ENCODE results near the gene INSIG1. TPM values are rescaled to one million over a fixed set of nuclear protein-coding genes. Genes with fewer than 3 reads are reported as not detected.

INSIG1 gene
- total and polyA plus RNA-seq, 2 donors (not counting 3 experiments of a cell fraction or from before 2014, with no cell fraction given): 79.3 to 102 TPM

DNA sequence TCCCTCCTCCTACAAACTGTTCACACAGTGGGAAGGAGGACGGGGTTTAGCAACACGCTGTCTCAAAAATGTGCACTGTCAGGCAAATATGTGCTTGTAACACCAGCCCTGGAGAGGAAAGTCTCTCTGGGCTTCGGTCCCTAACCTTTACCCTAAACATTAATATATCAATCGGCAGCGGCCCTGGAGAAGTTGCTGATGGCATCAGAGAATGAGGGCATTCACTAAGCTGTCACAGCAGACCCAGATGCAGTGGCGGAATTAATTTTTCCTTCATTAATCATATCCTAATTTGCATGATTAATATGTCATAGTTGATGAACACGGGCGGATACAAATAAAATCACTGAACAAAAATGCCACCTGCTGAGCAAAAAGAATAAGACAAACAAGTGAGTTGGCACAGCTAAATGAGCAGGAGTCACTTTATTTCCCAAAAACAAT is 45.2 kb upstream of the INSIG1 start:
- TF ChIP-seq EZH2 (IDR thresholded peaks at IDR 0.05; ENCODE audit: borderline replicate concordance, low read depth, low read length, severe bottlenecking): no peak
- TF ChIP-seq JUN (IDR thresholded peaks at IDR 0.05; ENCODE audit: borderline replicate concordance, insufficient read depth, insufficient read length, low read depth): no peak
- TF ChIP-seq, protein P1, sequence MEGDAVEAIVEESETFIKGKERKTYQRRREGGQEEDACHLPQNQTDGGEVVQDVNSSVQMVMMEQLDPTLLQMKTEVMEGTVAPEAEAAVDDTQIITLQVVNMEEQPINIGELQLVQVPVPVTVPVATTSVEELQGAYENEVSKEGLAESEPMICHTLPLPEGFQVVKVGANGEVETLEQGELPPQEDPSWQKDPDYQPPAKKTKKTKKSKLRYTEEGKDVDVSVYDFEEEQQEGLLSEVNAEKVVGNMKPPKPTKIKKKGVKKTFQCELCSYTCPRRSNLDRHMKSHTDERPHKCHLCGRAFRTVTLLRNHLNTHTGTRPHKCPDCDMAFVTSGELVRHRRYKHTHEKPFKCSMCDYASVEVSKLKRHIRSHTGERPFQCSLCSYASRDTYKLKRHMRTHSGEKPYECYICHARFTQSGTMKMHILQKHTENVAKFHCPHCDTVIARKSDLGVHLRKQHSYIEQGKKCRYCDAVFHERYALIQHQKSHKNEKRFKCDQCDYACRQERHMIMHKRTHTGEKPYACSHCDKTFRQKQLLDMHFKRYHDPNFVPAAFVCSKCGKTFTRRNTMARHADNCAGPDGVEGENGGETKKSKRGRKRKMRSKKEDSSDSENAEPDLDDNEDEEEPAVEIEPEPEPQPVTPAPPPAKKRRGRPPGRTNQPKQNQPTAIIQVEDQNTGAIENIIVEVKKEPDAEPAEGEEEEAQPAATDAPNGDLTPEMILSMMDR (IDR thresholded peaks at IDR 0.05; ENCODE audit: extremely low read depth in 1 of 2, insufficient read depth in 1 of 2, low read depth in 1 of 2, low read length in 2 of 2): no peak
- TF ChIP-seq POLR2AphosphoS5 (IDR thresholded peaks at IDR 0.05; ENCODE audit: insufficient read depth, low read depth, low read length): no peak
- TF ChIP-seq MAX (IDR thresholded peaks at IDR 0.05; ENCODE audit: insufficient read depth, insufficient read length): no peak
- no peak for TF ChIP-seq MYC (IDR thresholded peaks at IDR 0.05; ENCODE audit: low read depth, low read length)
- TF ChIP-seq POLR2A (IDR thresholded peaks at IDR 0.05; ENCODE audit: low read depth, low read length): no peak
- no peak for TF ChIP-seq GATA2 (IDR thresholded peaks at IDR 0.05; ENCODE audit: insufficient read depth, insufficient read length, low read depth, low read length)
- no peak for TF ChIP-seq FOS (IDR thresholded peaks at IDR 0.05; ENCODE audit: borderline replicate concordance, insufficient read depth, low read length)
- no peak overlapping the region for H3K9ac ChIP-seq (replicated peaks; ENCODE audit: extremely low read depth, insufficient read depth, low read length)
- H3K9me1 ChIP-seq (replicated peaks; ENCODE audit: control insufficient read depth, extremely low read depth, insufficient read depth, low read length): no peaks in the 10 kb centered on the region
- no peaks in the 10 kb centered on the region for H3K9me3 ChIP-seq (replicated peaks; ENCODE audit: control insufficient read depth, insufficient read depth, low read length)
- ChIA-PET POLR2A (no interaction called here), CTCF (interaction anchor here (0.6 to 2.7 kb wide), 11 partner anchors 9 to 325 kb away, joined by 3 to 11 read pairs (median 4); no protein-coding TSS in a partner anchor)
- H2AFZ ChIP-seq (ENCODE audit: low read depth, low read length): peak overlapping the region; percentile 3
- no peak overlapping the region for H3K4me3 ChIP-seq (replicated peaks in 1 of 3; ENCODE audit: insufficient read depth in 1 of 3, low read depth in 1 of 3, low read length in 3 of 3)
- no peaks in the 10 kb centered on the region for H3K79me2 ChIP-seq (ENCODE audit: control insufficient read depth, insufficient read depth, low read length)
- intact Hi-C loops (cut with micrococcal nuclease): loop anchor here (1.0 kb wide), 2 partner anchors 47 to 62 kb away; no protein-coding TSS in a partner anchor
- BruUV-seq (replicated peaks): no TSS peak
- no peak overlapping the region for H3K4me2 ChIP-seq (ENCODE audit: insufficient read depth, low read length)
- H3K36me3 ChIP-seq (ENCODE audit: control insufficient read depth in 2 of 2, extremely low read depth in 1 of 2, insufficient read depth in 2 of 2, low read length in 2 of 2): no peaks in the 10 kb centered on the region
- H3K27me3 ChIP-seq (ENCODE audit: control insufficient read depth in 2 of 2, insufficient read depth in 2 of 2, low read length in 2 of 2): no peaks in the 10 kb centered on the region
- H3K27ac ChIP-seq (ENCODE audit: insufficient read depth, low read depth, low read length): no peak overlapping the region
- no peaks in the 10 kb centered on the region for H4K20me1 ChIP-seq (replicated peaks; ENCODE audit: control insufficient read depth, extremely low read depth, insufficient read depth, low read length)
- DNase-seq (ENCODE audit: low read depth, low spot score): peak; percentile 18
- H3K4me1 ChIP-seq (ENCODE audit: control insufficient read depth, extremely low read depth, insufficient read depth, low read length): peaks cover 7% of the 10 kb centered on the region
- FAIRE-seq: peak; percentile 12
- dilution Hi-C loops (cut with MboI; ENCODE audit: extremely low pct_ligation_motif_present, low sequenced_read_pairs): no loop called here
